Fibroblast of pulmonary artery (primary cell): ENCODE measurements around the gene SLC6A5.
"Not testable (repeated sequence)": the region's sequence is repeated elsewhere in the genome, so short reads cannot be mapped to it uniquely, and the experiment has no call there.

Experiments
- DNase-seq: peaks from one replicate; pipeline ENCODE4 v3.0.0-alpha.2; 2010; ENCODE audit warnings: low read depth
- H3K4me3 ChIP-seq: replicated peaks from 2 replicates; pipeline ENCODE4 v1.5.1; 2011; ENCODE audit warnings: low read depth, mild to moderate bottlenecking, control low read depth, low read length, moderate library complexity
- CTCF ChIP-seq: IDR thresholded peaks from 2 replicates; pipeline ENCODE4 v1.5.1; 2011; ENCODE audit warnings: mild to moderate bottlenecking, control low read depth, low read length, inconsistent platforms; ENCODE audit errors: missing control alignments

The SLC6A5 gene

GRCh38 chr11:20599221-20600019, at the start of gene SLC6A5:
Gene SLC6A5, plus strand, starts transcription at chr11:20599608. Its CDS starts 65 bp downstream, at chr11:20599673.
- TF ChIP-seq CTCF: no peak
- H3K4me3 ChIP-seq: no peak within 1 kb of the TSS
- DNase-seq: peak; percentile 61

GRCh38 chr11:20551096-20551495, 48.3 kb upstream of the SLC6A5 start:
- DNase-seq: no peak
- H3K4me3 ChIP-seq: no peak overlapping the region
- no peak for TF ChIP-seq CTCF

GRCh38 chr11:20555783-20556182, 43.6 kb upstream of the SLC6A5 start:
- TF ChIP-seq CTCF: no peak
- DNase-seq: no peak
- no peak overlapping the region for H3K4me3 ChIP-seq

- not testable (repeated sequence) for H3K4me3 ChIP-seq, DNase-seq
These were observed 43.0 kb upstream of the SLC6A5 start for GRCh38 chr11:20556396-20556795.

GRCh38 chr11:20558741-20559140, 40.7 kb upstream of the SLC6A5 start:
- DNase-seq: no peak
- no peak overlapping the region for H3K4me3 ChIP-seq
- TF ChIP-seq CTCF: no peak

GRCh38 chr11:20559523-20560300, 39.7 kb upstream of the SLC6A5 start:
- DNase-seq: no peak
- no peak for TF ChIP-seq CTCF
- H3K4me3 ChIP-seq: no peak overlapping the region

- no peak overlapping the region for H3K4me3 ChIP-seq
- TF ChIP-seq CTCF: no peak
- DNase-seq: no peak
These were observed 37.5 kb upstream of the SLC6A5 start for GRCh38 chr11:20561915-20562314.
